Activated CD4-positive, alpha-beta memory T cell treated with anti-CD3 and anti-CD28 coated beads, Interleukin-2, amount 10 ng/mL, durations not matched to agents 7 days and 5 days (primary cell): Measurements from ENCODE around the gene AREL1. TPM values are rescaled to one million over a fixed set of nuclear protein-coding genes. Genes with fewer than 3 reads are reported as not detected.
A peak's percentile ranks its signal among the peaks of the same experiment; 100 is the strongest.

Source experiments
- CTCF ChIA-PET: fragments of 350-600 bp; sonication (Branson Sonifier 250); formaldehyde crosslinking; loops from one replicate; lab custom pipeline; 2021; ENCODE audit warnings: antibody characterized with exemption, inconsistent platforms; lab: Charles Lee
- POLR2A ChIA-PET: fragments of 350-600 bp; sonication (Branson Sonifier 250); formaldehyde crosslinking; loops from one replicate; lab custom pipeline; 2021; ENCODE audit warnings: antibody characterized with exemption; lab: Charles Lee
- DNase-seq: peaks from one replicate; pipeline ENCODE4 v3.0.0-alpha.2; 2020
- H3K27ac Mint-ChIP-seq: one replicate; pipeline ENCODE4 v1.8.0; 2021; ENCODE audit warnings: mild to moderate bottlenecking, mixed read lengths
- H3K27me3 Mint-ChIP-seq: one replicate; pipeline ENCODE4 v1.8.0; 2021; ENCODE audit warnings: mixed read lengths
- H3K36me3 Mint-ChIP-seq: one replicate; pipeline ENCODE4 v1.8.0; 2021; ENCODE audit warnings: low read depth, mixed read lengths
- H3K4me1 Mint-ChIP-seq: one replicate; pipeline ENCODE4 v1.8.0; 2021; ENCODE audit warnings: mixed read lengths
- H3K4me3 Mint-ChIP-seq: one replicate; pipeline ENCODE4 v1.8.0; 2021; ENCODE audit warnings: mild to moderate bottlenecking, mixed read lengths
- H3K9me3 Mint-ChIP-seq: one replicate; pipeline ENCODE4 v1.8.0; 2021; ENCODE audit warnings: mixed read lengths
- total RNA-seq, 2 experiments: library from RNA; stranded (reverse); gene quantifications; one replicate each; pipeline ENCODE4 v1.2.3, GENCODE V29; 2021

Gene AREL1
- total RNA-seq, 2 experiments from 2014 or later = 42.4 to 43.1 TPM

DNA sequence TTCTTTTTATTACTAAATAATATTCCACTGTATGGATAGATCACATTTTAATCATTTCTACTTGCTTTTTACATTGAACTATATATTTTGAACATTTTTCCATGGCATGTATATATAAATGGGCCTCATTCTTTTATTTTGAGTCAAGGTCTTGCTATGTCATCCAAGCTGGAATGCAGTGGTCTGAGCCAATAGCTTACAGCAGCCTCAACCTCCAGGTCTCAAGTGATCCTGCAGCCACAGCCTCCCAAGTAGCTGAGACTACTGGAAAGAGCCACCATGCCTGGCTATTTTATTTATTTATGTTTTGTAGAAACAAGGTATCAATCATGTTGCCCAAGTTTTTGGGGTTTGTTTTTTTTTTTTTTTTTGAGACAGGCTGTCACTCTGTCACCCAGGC lies 7.6 kb upstream of the AREL1 start:
- H3K9me3 Mint-ChIP-seq = no peaks in the 10 kb centered on the region
- ChIA-PET CTCF (no interaction called here), POLR2A (interaction anchor here (1.3 kb wide), 1 partner anchor 42 kb away, joined by 4 read pairs; the partner anchor contains the start of gene YLPM1)
- H3K36me3 Mint-ChIP-seq = peaks cover 36% of the 10 kb centered on the region
- DNase-seq = no peak
- H3K4me1 Mint-ChIP-seq = peaks cover 3% of the 10 kb centered on the region
- no peak overlapping the region for H3K27ac Mint-ChIP-seq
- no peak overlapping the region for H3K4me3 Mint-ChIP-seq
- H3K27me3 Mint-ChIP-seq = no peaks in the 10 kb centered on the region

- H3K27me3 Mint-ChIP-seq = no peaks in the 10 kb centered on the region
- H3K4me1 Mint-ChIP-seq = peaks cover 47% of the 10 kb centered on the region
- peak overlapping the region; percentile 95 for H3K4me3 Mint-ChIP-seq
- H3K27ac Mint-ChIP-seq = peak overlapping the region; percentile 85
- ChIA-PET POLR2A (interaction anchor here (2.7 kb wide), 1 partner anchor 50 kb away, joined by 13 read pairs; the partner anchor contains the start of gene YLPM1), CTCF (no interaction called here)
- DNase-seq = no peak
- H3K9me3 Mint-ChIP-seq = no peaks in the 10 kb centered on the region
- H3K36me3 Mint-ChIP-seq = peaks cover 20% of the 10 kb centered on the region
Observed at GRCh38 chr14:74713395-74713735, 485 bp upstream of the AREL1 start.

- no peak overlapping the region for H3K27ac Mint-ChIP-seq
- peaks cover 15% of the 10 kb centered on the region for H3K36me3 Mint-ChIP-seq
- no peaks in the 10 kb centered on the region for H3K27me3 Mint-ChIP-seq
- DNase-seq = no peak
- peak overlapping the region; percentile 36 for H3K4me3 Mint-ChIP-seq
- ChIA-PET CTCF (interaction anchor here (1.1 to 1.3 kb wide), 3 partner anchors 93 to 103 kb away, joined by 4 to 6 read pairs (median 5); partner anchors contain the start of gene LTBP2), POLR2A (interaction anchor here (0.8 to 2.7 kb wide), 4 partner anchors 52 to 171 kb away, joined by 3 to 13 read pairs (median 6); partner anchors contain the start of genes LTBP2 and YLPM1)
- H3K4me1 Mint-ChIP-seq = peaks cover 47% of the 10 kb centered on the region
- H3K9me3 Mint-ChIP-seq = no peaks in the 10 kb centered on the region
Observed at GRCh38 chr14:74711651-74712050, 1.2 kb downstream of the AREL1 start.

GRCh38 chr14:74710480-74710879 lies 2.4 kb downstream of the AREL1 start:
- Mint-ChIP-seq H3K27ac (no peak overlapping the region), H3K9me3 (no peaks in the 10 kb centered on the region), H3K4me1 (peaks cover 43% of the 10 kb centered on the region), H3K36me3 (peaks cover 7% of the 10 kb centered on the region), H3K27me3 (no peaks in the 10 kb centered on the region), H3K4me3 (peak overlapping the region; percentile 12)
- ChIA-PET POLR2A (interaction anchor here (0.9 kb wide), 1 partner anchor 53 kb away, joined by 3 read pairs; no protein-coding TSS in a partner anchor), CTCF (no interaction called here)
- no peak for DNase-seq

DNA sequence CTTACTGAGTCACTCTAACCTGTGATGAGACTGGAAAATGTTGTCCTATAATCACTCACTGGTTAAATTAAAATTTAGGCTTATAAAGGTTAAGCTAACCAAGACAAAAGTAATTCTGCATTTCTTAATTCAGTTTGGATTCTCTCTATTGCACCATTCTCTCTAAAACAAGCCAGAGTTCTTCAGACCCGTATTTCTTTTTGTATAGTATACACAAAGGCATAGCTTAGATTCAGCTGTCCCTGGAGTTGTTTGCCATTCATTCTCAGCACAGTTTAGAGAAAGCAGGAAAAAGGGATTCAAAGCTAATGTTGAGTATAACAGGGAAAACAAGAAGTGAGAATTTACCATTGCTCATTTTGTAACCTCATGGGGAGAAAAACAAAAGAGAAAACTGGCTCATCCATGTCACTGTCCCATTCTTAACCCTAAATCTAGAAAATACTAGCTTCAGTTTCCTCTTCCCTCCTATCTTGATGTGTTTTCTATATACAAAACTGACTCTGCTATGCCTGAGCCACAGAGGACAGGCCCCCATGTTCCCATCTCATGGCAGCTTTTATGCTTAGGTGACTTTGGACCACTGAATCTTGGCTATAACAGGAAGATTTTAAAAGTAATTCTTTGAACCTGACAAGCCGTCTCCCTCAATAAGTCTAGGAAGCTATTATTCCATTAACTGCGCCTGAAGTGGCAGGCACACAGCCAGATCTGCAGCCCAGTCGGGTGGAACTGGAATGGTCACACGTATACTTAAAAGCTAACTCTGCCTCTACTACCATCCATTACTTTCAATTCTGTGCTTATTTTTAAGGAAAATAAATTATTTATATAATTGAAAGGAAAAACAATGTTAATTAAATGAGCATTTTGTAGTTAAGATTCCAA lies 7.0 kb downstream of the AREL1 start:
- POLR2A ChIA-PET = interaction anchor here (1.9 kb wide), 1 partner anchor 9 kb away, joined by 6 read pairs; no protein-coding TSS in a partner anchor
- Mint-ChIP-seq H3K27me3 (no peaks in the 10 kb centered on the region), H3K27ac (no peak overlapping the region), H3K9me3 (peaks cover 14% of the 10 kb centered on the region), H3K4me1 (peaks cover 16% of the 10 kb centered on the region), H3K4me3 (no peak overlapping the region), H3K36me3 (peaks cover 30% of the 10 kb centered on the region)
- CTCF ChIA-PET = no interaction called here
- no peak for DNase-seq

GRCh38 chr14:74704656-74705055 lies 8.2 kb downstream of the AREL1 start:
- peaks cover 34% of the 10 kb centered on the region for H3K36me3 Mint-ChIP-seq
- peaks cover 5% of the 10 kb centered on the region for H3K4me1 Mint-ChIP-seq
- CTCF ChIA-PET = interaction anchor here (0.5 kb wide), 1 partner anchor 341 kb away, joined by 4 read pairs; no protein-coding TSS in a partner anchor
- no peak overlapping the region for H3K27ac Mint-ChIP-seq
- H3K27me3 Mint-ChIP-seq = no peaks in the 10 kb centered on the region
- no peak overlapping the region for H3K4me3 Mint-ChIP-seq
- no peak for DNase-seq
- POLR2A ChIA-PET = no interaction called here
- H3K9me3 Mint-ChIP-seq = peaks cover 14% of the 10 kb centered on the region

- no peak overlapping the region for H3K4me3 Mint-ChIP-seq
- no peak overlapping the region for H3K27ac Mint-ChIP-seq
- no peak for DNase-seq
- H3K36me3 Mint-ChIP-seq = peaks cover 38% of the 10 kb centered on the region
- H3K9me3 Mint-ChIP-seq = peaks cover 14% of the 10 kb centered on the region
- no peaks in the 10 kb centered on the region for H3K27me3 Mint-ChIP-seq
- ChIA-PET CTCF (no interaction called here), POLR2A (no interaction called here)
- no peaks in the 10 kb centered on the region for H3K4me1 Mint-ChIP-seq
Observed at GRCh38 chr14:74703043-74703442, 9.8 kb downstream of the AREL1 start.

GRCh38 chr14:74702293-74702692 lies 10.6 kb downstream of the AREL1 start:
- ChIA-PET CTCF (no interaction called here), POLR2A (no interaction called here)
- H3K27ac Mint-ChIP-seq = no peak overlapping the region
- DNase-seq = no peak
- no peaks in the 10 kb centered on the region for H3K4me1 Mint-ChIP-seq
- no peaks in the 10 kb centered on the region for H3K27me3 Mint-ChIP-seq
- H3K9me3 Mint-ChIP-seq = peaks cover 14% of the 10 kb centered on the region
- peaks cover 41% of the 10 kb centered on the region for H3K36me3 Mint-ChIP-seq
- H3K4me3 Mint-ChIP-seq = no peak overlapping the region

DNA sequence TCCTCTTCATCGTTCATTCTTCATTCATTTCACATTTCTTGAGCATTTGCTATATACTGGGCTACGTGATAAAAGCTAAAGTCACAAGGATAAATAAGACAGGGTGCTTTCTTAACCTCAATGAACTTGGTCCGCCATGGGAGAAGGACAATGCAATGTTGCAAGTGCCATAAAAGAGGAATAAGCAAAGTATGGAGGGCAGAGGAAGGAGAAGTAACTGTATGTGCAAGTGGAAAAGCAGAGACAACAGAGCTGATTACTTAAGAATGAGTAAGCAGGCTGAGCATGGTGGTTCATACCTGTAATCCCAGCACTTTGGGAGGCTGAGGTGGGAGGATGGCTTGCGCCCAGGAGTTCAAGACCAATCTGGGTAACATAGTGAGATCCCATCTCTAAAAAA lies 14.4 kb downstream of the AREL1 start:
- H3K36me3 Mint-ChIP-seq = peaks cover 34% of the 10 kb centered on the region
- H3K4me3 Mint-ChIP-seq = no peak overlapping the region
- CTCF ChIA-PET = no interaction called here
- POLR2A ChIA-PET = no interaction called here
- no peak for DNase-seq
- H3K9me3 Mint-ChIP-seq = peaks cover 7% of the 10 kb centered on the region
- no peak overlapping the region for H3K27ac Mint-ChIP-seq
- H3K27me3 Mint-ChIP-seq = no peaks in the 10 kb centered on the region
- peaks cover 5% of the 10 kb centered on the region for H3K4me1 Mint-ChIP-seq

DNA sequence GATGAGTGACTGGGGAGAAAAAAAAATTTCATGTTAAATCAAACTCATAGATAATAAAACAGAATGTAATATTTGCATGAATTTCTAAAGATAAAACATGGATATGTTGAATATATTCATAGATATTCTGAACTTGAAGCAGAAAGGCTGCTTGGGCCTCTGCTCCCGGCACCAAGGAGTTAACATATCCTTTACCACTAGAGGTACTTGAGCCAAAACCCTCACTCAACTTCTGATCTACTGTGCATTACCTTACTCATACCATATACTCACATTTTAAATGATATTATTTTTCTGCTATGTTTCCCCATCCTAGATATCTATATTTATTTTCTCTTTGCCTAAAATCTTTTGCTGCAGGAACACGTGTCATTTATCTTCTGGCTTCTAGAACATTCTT lies 14.9 kb downstream of the AREL1 start:
- H3K36me3 Mint-ChIP-seq = peaks cover 31% of the 10 kb centered on the region
- peaks cover 5% of the 10 kb centered on the region for H3K4me1 Mint-ChIP-seq
- H3K27me3 Mint-ChIP-seq = no peaks in the 10 kb centered on the region
- no peak overlapping the region for H3K27ac Mint-ChIP-seq
- H3K9me3 Mint-ChIP-seq = peaks cover 6% of the 10 kb centered on the region
- CTCF ChIA-PET = no interaction called here
- H3K4me3 Mint-ChIP-seq = no peak overlapping the region
- no peak for DNase-seq
- POLR2A ChIA-PET = no interaction called here

- ChIA-PET CTCF (interaction anchor here (0.8 kb wide), 1 partner anchor 10 kb away, joined by 3 read pairs; no protein-coding TSS in a partner anchor), POLR2A (interaction anchor here (0.6 kb wide), 1 partner anchor 99 kb away, joined by 3 read pairs; no protein-coding TSS in a partner anchor)
- Mint-ChIP-seq H3K9me3 (peaks cover 1% of the 10 kb centered on the region), H3K27ac (no peak overlapping the region), H3K4me3 (no peak overlapping the region), H3K4me1 (peaks cover 5% of the 10 kb centered on the region), H3K36me3 (peaks cover 27% of the 10 kb centered on the region), H3K27me3 (no peaks in the 10 kb centered on the region)
- no peak for DNase-seq
Observed at GRCh38 chr14:74697543-74697942, 15.3 kb downstream of the AREL1 start.

DNA sequence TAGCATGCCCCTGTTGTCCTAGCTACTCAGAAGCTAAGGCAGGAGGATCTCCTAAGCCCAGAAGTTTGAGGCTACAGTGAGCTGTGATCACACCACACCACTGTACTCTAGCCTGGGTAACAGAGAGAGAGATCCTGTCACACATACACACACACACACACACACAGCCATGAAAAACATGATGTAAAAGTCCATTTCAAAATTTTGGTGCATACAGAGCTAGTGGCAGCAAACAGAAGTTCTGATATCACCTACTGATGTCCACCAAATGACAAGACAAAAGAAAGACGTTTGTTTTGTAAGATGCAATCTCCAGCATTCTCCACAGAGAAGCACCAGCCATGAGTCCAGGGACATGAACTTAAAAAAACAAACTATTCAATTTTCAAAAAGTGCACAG lies 15.9 kb downstream of the AREL1 start:
- Mint-ChIP-seq H3K36me3 (peaks cover 22% of the 10 kb centered on the region), H3K4me1 (peaks cover 5% of the 10 kb centered on the region)
- CTCF ChIA-PET = interaction anchor here (0.8 kb wide), 1 partner anchor 9 kb away, joined by 3 read pairs; no protein-coding TSS in a partner anchor

DNA sequence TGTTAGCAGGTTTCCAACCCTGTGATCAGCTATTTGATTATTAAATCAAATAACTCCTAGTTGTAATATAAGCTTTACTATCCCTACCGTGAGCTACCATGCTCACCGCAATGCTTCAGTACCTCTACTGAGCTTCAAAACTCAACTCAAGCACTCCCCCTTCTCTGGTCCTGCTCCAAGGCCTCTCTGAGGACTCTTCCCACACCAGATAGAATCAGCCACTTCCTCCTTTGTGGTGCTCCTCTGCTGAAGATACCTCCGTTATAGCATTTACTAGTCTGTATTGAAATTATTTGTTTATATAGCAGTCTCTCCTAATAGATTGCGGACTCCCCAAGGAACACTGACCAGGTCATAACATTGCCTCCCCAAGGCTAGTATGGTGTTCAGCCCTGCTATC lies 17.5 kb downstream of the AREL1 start:
- ChIA-PET POLR2A (no interaction called here), CTCF (interaction anchor here (1.2 kb wide), 1 partner anchor 86 kb away, joined by 3 read pairs; no protein-coding TSS in a partner anchor)
- peaks cover 15% of the 10 kb centered on the region for H3K36me3 Mint-ChIP-seq

More for the DNA sequence above, 15.9 kb downstream of the AREL1 start:
- H3K4me3 Mint-ChIP-seq = no peak overlapping the region
- no peaks in the 10 kb centered on the region for H3K9me3 Mint-ChIP-seq
- no peak for DNase-seq
- H3K27ac Mint-ChIP-seq = no peak overlapping the region
- H3K27me3 Mint-ChIP-seq = no peaks in the 10 kb centered on the region
- POLR2A ChIA-PET = interaction anchor here (0.6 to 1.4 kb wide), 2 partner anchors 9 to 100 kb away, joined by 3 to 6 read pairs; no protein-coding TSS in a partner anchor

More for the DNA sequence above, 17.5 kb downstream of the AREL1 start:
- DNase-seq = no peak
- Mint-ChIP-seq H3K27me3 (no peaks in the 10 kb centered on the region), H3K27ac (no peak overlapping the region), H3K4me1 (peaks cover 5% of the 10 kb centered on the region), H3K4me3 (no peak overlapping the region), H3K9me3 (no peaks in the 10 kb centered on the region)
